Vagina (tissue), 2 donors: ENCODE measurements around the gene ABAT. TPM values are rescaled to one million over a fixed set of nuclear protein-coding genes. Genes with fewer than 3 reads are reported as not detected.

Experiments
- DNase-seq, 2 donors: peaks; one replicate each; pipeline ENCODE4 v3.0.0-alpha.2; 2017; ENCODE audit errors: extremely low spot score in 2 of 2
- H3K27ac ChIP-seq: fragments of 200-600 bp; sonication (generic); one replicate; pipeline ENCODE4 v1.5.1; 2019
- H3K27me3 ChIP-seq: fragments of 200-600 bp; sonication (generic); one replicate; pipeline ENCODE4 v1.5.1; 2019
- H3K36me3 ChIP-seq, 2 donors: fragments of 200-600 bp; sonication (generic); one replicate each; pipeline ENCODE4 v1.5.1; 2017 to 2019
- H3K4me1 ChIP-seq: fragments of 200-600 bp; sonication (generic); one replicate; pipeline ENCODE4 v1.5.1; 2019
- H3K4me3 ChIP-seq, 2 donors: fragments of 200-600 bp; sonication (generic); 1 replicate in 1 of 2; 2 replicates in 1 of 2; pipeline ENCODE4 v1.5.1; 2016 to 2019
- H3K9me3 ChIP-seq: fragments of 200-600 bp; sonication (generic); one replicate; pipeline ENCODE4 v1.5.1; 2019
- POLR2A ChIP-seq, 2 donors: fragments of 450-650 bp; IDR thresholded peaks; one replicate each; pipeline ENCODE4 v1.6.1; 2017; ENCODE audit warnings: antibody characterized with exemption in 2 of 2, mild to moderate bottlenecking in 2 of 2, moderate library complexity in 2 of 2
- POLR2AphosphoS5 ChIP-seq, 2 donors: sonication (generic); formaldehyde crosslinking; IDR thresholded peaks; one replicate each; pipeline ENCODE4 v1.9.0; 2017; ENCODE audit warnings: antibody characterized with exemption in 2 of 2, mild to moderate bottlenecking in 2 of 2, low read depth in 1 of 2; ENCODE audit not compliant: insufficient read depth in 1 of 2
- intact Hi-C: fragments of 100-400 bp; cut with DNase I; formaldehyde crosslinking; loops from one replicate; pipeline ENCODE4 v1.15.1; 2023
- total RNA-seq: library from RNA; depleted of rRNA; stranded (reverse); fragments of >200 nt; gene quantifications from one replicate; pipeline ENCODE4 v1.2.3, GENCODE V29; 2016
- TF ChIP-seq, protein P1 (sequence below), 3 experiments: fragments of 450-650 bp in 2 of 3; fragments of 200-600 bp in 1 of 3; sonication (generic) in 1 of 3; IDR thresholded peaks; one replicate each; pipeline ENCODE4 v1.5.1; 2017 to 2019; ENCODE audit warnings: antibody characterized with exemption in 3 of 3, mild to moderate bottlenecking in 2 of 3, moderate library complexity in 2 of 3

ABAT gene
- total RNA-seq, 1 donor from 2014 or later, result 3.9 TPM

DNA sequence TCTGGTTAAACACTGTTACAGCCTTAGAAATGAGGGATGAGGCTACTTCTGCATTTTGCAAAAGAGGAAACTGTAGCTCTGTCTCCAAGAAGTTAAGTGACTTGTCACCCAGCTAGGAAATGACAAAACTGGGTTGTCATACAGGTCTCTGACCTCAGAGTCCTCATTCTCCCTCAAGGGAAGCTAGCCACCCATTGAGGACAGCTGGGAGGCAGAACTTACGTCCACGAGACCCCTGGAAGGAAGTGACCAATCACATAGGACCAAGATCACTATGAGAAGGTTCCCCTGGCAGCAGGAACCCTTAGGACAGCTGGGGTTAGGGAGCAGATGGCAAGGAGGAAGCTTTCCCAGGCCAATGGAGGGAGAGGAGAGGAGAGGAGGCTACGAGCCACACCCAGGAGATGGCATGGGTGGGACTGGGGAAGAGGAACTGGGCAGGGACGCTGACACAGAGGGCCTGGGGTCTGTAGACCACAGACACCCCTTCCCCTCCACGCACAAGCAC, 41.7 kb upstream of the ABAT start:
- TF ChIP-seq POLR2A (IDR thresholded peaks at IDR 0.05) (no peak), POLR2AphosphoS5 (IDR thresholded peaks at IDR 0.05; ENCODE audit: insufficient read depth in 1 of 2, low read depth in 1 of 2) (no peak)
- TF ChIP-seq, protein P1, sequence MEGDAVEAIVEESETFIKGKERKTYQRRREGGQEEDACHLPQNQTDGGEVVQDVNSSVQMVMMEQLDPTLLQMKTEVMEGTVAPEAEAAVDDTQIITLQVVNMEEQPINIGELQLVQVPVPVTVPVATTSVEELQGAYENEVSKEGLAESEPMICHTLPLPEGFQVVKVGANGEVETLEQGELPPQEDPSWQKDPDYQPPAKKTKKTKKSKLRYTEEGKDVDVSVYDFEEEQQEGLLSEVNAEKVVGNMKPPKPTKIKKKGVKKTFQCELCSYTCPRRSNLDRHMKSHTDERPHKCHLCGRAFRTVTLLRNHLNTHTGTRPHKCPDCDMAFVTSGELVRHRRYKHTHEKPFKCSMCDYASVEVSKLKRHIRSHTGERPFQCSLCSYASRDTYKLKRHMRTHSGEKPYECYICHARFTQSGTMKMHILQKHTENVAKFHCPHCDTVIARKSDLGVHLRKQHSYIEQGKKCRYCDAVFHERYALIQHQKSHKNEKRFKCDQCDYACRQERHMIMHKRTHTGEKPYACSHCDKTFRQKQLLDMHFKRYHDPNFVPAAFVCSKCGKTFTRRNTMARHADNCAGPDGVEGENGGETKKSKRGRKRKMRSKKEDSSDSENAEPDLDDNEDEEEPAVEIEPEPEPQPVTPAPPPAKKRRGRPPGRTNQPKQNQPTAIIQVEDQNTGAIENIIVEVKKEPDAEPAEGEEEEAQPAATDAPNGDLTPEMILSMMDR (IDR thresholded peaks at IDR 0.05), result no peak
- no peaks in the 10 kb centered on the region for H3K4me1 ChIP-seq
- peaks cover 0 to 90% of the 10 kb centered on the region in 2 donors for H3K36me3 ChIP-seq
- no peaks in the 10 kb centered on the region for H3K9me3 ChIP-seq
- H3K27ac ChIP-seq, result no peak overlapping the region
- H3K4me3 ChIP-seq, result no peak overlapping the region
- intact Hi-C loops, result no loop called here
- no peaks in the 10 kb centered on the region for H3K27me3 ChIP-seq
- no peak for DNase-seq

DNA sequence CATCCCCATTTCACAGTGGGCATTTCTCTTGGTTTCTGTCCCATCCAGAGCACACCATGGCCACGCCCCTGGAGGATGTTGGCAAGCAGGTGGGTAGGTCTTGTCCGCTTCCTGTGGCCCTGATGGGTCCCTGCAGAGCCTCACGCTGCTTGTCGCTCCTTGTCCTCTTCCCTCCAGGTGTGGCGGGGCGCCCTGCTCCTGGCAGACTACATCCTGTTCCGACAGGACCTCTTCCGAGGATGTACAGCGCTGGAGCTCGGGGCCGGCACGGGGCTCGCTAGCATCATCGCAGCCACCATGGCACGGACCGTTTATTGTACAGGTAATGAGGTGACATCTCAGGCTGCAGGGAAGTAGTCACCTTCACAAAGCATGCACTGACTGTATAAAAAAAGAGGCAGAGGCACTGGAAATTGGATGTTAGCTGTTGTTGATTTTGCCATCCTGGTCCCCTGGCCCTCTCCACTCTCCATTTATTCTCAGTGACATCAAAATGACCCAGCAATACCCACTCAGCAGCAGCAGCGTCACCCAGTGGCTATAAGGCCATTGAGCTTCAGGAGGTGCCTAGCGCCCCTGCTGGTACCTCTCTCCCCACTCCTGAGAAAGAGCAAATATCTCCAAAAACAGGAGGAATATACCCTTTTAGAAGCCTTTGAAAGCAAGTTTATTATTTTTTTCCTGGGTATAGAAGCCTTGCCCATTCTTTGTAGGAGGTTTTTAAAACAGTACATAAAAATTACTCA, 39.3 kb upstream of the ABAT start:
- no peaks in the 10 kb centered on the region for H3K27me3 ChIP-seq
- H3K9me3 ChIP-seq, result no peaks in the 10 kb centered on the region
- DNase-seq, result no peak
- peaks cover 0 to 87% of the 10 kb centered on the region in 2 donors for H3K36me3 ChIP-seq
- no peaks in the 10 kb centered on the region for H3K4me1 ChIP-seq
- H3K4me3 ChIP-seq, result no peak overlapping the region
- no peak overlapping the region for H3K27ac ChIP-seq
- TF ChIP-seq, protein P1 (IDR thresholded peaks at IDR 0.05), result no peak
- TF ChIP-seq POLR2A (IDR thresholded peaks at IDR 0.05) (no peak), POLR2AphosphoS5 (IDR thresholded peaks at IDR 0.05; ENCODE audit: insufficient read depth in 1 of 2, low read depth in 1 of 2) (no peak)
- intact Hi-C loops, result no loop called here

DNA sequence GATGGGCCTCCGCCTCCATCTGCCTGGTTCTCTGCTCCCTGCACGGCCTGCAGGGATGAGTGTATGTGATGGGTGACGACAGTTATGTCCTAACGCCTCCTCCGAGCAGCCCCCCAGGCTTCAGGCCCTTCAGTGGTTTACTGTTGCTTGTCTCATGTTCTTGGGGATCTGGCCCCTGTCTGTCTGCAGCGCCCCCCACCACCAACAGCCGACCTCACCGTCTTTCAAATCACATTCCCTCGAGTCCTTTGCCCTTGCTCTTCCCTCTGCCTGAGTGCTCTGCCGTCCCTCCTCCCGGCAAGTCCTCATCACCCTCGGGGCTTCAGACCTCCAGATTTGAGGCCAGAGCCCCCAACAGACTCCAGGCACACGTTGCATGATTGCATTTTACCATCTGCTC, 34.7 kb upstream of the ABAT start:
- DNase-seq, result no peak
- H3K9me3 ChIP-seq, result no peaks in the 10 kb centered on the region
- peaks cover 0 to 88% of the 10 kb centered on the region in 2 donors for H3K36me3 ChIP-seq
- no peak overlapping the region for H3K27ac ChIP-seq
- H3K4me3 ChIP-seq, result no peak overlapping the region
- intact Hi-C loops, result no loop called here
- no peaks in the 10 kb centered on the region for H3K27me3 ChIP-seq
- TF ChIP-seq POLR2A (IDR thresholded peaks at IDR 0.05) (no peak), POLR2AphosphoS5 (IDR thresholded peaks at IDR 0.05; ENCODE audit: insufficient read depth in 1 of 2, low read depth in 1 of 2) (no peak)
- TF ChIP-seq, protein P1 (IDR thresholded peaks at IDR 0.05), result no peak
- H3K4me1 ChIP-seq, result no peaks in the 10 kb centered on the region

DNA sequence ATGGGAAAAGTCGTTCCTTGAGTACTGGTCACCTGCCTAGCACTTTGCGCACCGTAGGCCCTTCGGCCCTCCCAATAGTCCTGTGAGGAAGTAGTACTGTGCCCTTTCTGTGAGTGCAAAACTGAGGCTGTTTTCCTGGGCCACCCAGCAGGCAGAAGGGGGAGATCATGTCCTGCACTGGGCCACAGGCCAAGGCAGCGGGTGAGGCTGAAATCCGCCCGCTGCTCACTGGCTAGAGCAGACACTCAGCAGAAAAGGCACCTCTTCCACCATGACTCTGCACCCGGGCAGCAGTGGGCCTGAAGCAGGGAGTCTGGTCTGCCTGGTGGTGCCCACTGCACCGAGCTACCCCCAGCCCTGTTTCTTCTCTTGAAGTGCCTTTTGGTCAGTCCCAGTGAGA, 32.7 kb upstream of the ABAT start:
- intact Hi-C loops, result no loop called here
- no peaks in the 10 kb centered on the region for H3K27me3 ChIP-seq
- TF ChIP-seq, protein P1 (IDR thresholded peaks at IDR 0.05), result no peak
- TF ChIP-seq POLR2A (IDR thresholded peaks at IDR 0.05), result no peak
- no peak for TF ChIP-seq POLR2AphosphoS5 (IDR thresholded peaks at IDR 0.05; ENCODE audit: insufficient read depth in 1 of 2, low read depth in 1 of 2)
- no peak overlapping the region for H3K27ac ChIP-seq
- peaks cover 0 to 79% of the 10 kb centered on the region in 2 donors for H3K36me3 ChIP-seq
- DNase-seq, result no peak
- H3K4me1 ChIP-seq, result no peaks in the 10 kb centered on the region
- no peak overlapping the region for H3K4me3 ChIP-seq
- no peaks in the 10 kb centered on the region for H3K9me3 ChIP-seq

DNA sequence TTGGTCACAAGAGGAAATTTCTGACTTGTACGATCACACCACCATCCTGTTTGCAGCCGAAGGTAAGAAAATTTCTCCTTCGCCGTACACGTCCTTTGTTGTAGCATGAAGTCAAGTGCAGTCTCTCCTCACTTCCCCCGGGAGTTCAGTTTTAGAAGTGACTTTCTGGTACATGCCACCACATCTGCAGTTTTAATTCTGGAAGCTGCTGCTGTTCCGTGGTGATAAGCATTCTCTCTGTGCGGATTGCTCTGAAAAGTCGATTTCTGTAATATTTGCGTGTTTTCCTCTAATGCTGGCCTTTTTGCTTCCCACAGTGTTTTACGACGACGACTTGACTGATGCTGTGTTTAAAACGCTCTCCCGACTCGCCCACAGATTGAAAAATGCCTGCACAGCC, 32.3 kb upstream of the ABAT start:
- H3K4me3 ChIP-seq, result no peak overlapping the region
- H3K27me3 ChIP-seq, result no peaks in the 10 kb centered on the region
- TF ChIP-seq POLR2A (IDR thresholded peaks at IDR 0.05) (no peak), POLR2AphosphoS5 (IDR thresholded peaks at IDR 0.05; ENCODE audit: insufficient read depth in 1 of 2, low read depth in 1 of 2) (no peak)
- TF ChIP-seq, protein P1 (IDR thresholded peaks at IDR 0.05), result no peak
- DNase-seq, result no peak
- intact Hi-C loops, result no loop called here
- no peaks in the 10 kb centered on the region for H3K9me3 ChIP-seq
- H3K36me3 ChIP-seq, result peaks cover 0 to 78% of the 10 kb centered on the region in 2 donors
- no peak overlapping the region for H3K27ac ChIP-seq
- H3K4me1 ChIP-seq, result no peaks in the 10 kb centered on the region
